Brain microvascular endothelial cell (primary cell): ENCODE measurements around the gene STMN3.

ENCODE experiments used
- DNase-seq: peaks from one replicate; pipeline ENCODE4 v3.0.0-alpha.2; 2020
- H3K27ac ChIP-seq: fragments of 250-450 bp; sonication (Bioruptor Pico); 2 replicates; pipeline ENCODE4 v1.5.1; 2020; ENCODE audit warnings: mild to moderate bottlenecking, moderate library complexity
- H3K27me3 ChIP-seq: fragments of 250-450 bp; sonication (Bioruptor Pico); replicated peaks from 2 replicates; pipeline ENCODE4 v1.5.1; 2020; ENCODE audit warnings: mild to moderate bottlenecking
- H3K36me3 ChIP-seq: fragments of 250-450 bp; sonication (Bioruptor Pico); replicated peaks from 2 replicates; pipeline ENCODE4 v1.5.1; 2020; ENCODE audit warnings: mild to moderate bottlenecking
- H3K4me3 ChIP-seq: 2 replicates; pipeline ENCODE4 v1.5.1; 2011; ENCODE audit warnings: low read depth, mild to moderate bottlenecking, control low read depth, low read length, moderate library complexity
- in situ Hi-C: cut with HindIII; loops from 2 replicates; pipeline ENCODE4 v1.10.0; 2017; ENCODE audit warnings: low sequenced_read_pairs, low pct_ligation_motif_present
- TF ChIP-seq, protein P1 (sequence below): IDR thresholded peaks from 2 replicates; pipeline ENCODE4 v1.5.1; 2011; ENCODE audit warnings: low read depth, mild to moderate bottlenecking, moderate library complexity, low read length, control low read depth, inconsistent platforms; ENCODE audit errors: missing control alignments

STMN3 gene

GRCh38 chr20:63686094-63686491 lies 32.9 kb upstream of the STMN3 start:
- DNase-seq, result no peak
- TF ChIP-seq, protein P1, sequence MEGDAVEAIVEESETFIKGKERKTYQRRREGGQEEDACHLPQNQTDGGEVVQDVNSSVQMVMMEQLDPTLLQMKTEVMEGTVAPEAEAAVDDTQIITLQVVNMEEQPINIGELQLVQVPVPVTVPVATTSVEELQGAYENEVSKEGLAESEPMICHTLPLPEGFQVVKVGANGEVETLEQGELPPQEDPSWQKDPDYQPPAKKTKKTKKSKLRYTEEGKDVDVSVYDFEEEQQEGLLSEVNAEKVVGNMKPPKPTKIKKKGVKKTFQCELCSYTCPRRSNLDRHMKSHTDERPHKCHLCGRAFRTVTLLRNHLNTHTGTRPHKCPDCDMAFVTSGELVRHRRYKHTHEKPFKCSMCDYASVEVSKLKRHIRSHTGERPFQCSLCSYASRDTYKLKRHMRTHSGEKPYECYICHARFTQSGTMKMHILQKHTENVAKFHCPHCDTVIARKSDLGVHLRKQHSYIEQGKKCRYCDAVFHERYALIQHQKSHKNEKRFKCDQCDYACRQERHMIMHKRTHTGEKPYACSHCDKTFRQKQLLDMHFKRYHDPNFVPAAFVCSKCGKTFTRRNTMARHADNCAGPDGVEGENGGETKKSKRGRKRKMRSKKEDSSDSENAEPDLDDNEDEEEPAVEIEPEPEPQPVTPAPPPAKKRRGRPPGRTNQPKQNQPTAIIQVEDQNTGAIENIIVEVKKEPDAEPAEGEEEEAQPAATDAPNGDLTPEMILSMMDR, result no peak
- Histone ChIP-seq H3K27me3 (no peaks in the 10 kb centered on the region), H3K4me3 (no peak overlapping the region), H3K36me3 (no peaks in the 10 kb centered on the region), H3K27ac (peak overlapping the region; percentile 54)
- in situ Hi-C loops, result loop anchor here (25.0 kb wide), 1 partner anchor 99 kb away; no protein-coding TSS in a partner anchor

DNA sequence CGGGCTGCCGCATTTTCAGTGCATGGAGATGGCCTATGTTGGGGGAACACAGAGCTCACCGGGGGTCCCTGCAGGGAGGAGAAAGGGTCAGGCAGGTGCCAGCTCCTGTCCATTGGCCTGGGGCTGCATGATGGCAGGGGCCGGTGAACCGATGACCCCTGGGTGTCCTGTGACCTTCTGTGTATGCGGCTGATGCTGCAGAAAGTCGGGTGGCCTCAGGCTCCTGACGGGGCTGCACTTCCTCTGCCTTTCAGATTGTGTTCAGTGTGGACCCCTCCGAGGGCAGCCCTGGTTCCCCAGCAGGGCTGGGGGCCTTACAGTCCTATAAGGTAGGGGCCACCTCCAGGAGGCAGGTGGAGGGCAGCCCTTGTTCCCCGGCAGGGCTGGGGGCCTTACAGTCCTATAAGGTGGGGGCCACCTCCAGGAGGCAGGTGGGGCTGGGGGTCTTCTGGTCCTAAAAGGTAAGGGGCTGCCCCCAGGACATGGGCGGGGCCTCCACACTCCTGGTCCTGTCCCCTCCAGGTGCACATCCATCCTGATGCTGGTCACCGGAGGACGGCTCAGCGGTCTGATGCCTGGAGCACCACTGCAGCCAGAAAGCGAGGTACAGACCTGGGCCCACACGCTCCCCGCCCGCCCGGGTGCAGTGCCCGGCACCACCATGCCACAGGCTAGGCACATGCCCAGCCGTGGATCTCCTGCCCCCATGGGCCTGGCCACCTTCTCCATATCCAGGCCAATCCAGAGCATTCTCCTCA lies 32.2 kb upstream of the STMN3 start:
- DNase-seq, result no peak
- in situ Hi-C loops, result loop anchor here (25.0 kb wide), 1 partner anchor 98 kb away; no protein-coding TSS in a partner anchor
- TF ChIP-seq, protein P1, result no peak
- Histone ChIP-seq H3K27ac (peak overlapping the region; percentile 54), H3K4me3 (no peak overlapping the region), H3K27me3 (no peaks in the 10 kb centered on the region), H3K36me3 (no peaks in the 10 kb centered on the region)

DNA sequence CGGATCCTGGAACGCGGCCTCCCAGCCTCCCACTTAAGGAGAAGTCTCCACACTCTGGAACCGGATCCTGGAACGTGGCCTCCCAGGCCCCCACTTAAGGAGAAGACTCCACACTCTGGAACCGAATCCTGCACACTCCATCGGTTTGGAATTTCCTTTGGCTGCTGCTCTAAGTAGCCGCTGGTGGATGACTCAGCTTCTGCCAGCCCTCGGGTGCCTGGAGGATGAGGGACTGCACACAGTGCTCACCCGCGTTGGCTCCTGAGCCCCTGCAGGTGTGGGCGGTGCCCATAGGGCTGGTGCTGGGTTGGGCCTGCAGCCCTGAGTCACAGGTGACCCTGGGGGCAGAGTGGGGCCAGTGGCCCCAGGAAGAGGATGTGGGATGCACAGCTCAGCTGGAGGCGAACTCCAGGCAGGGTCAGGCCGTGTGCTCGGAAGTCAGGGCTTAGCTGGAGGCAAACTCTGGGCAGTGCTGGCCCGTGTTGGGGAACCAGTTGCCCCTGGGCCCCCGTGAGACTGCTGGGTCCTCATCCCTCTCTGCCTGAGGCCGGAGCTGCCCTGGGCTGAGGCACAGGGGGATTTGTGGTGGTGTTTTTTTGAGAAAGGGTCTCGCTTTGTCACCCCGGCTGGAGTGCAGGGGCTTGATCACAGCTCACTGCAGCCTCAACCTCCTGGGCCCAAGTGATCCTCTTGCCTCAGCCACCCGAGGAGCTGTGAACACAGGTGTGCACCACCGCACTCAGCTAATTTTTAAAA lies 29.3 kb upstream of the STMN3 start:
- Histone ChIP-seq H3K36me3 (no peaks in the 10 kb centered on the region), H3K27ac (peak overlapping the region; percentile 55)
- DNase-seq, result peak; percentile 94

GRCh38 chr20:63681609-63682142 lies 28.5 kb upstream of the STMN3 start:
- DNase-seq, result no peak
- Histone ChIP-seq H3K27ac (peak overlapping the region; percentile 27), H3K27me3 (no peaks in the 10 kb centered on the region), H3K4me3 (no peak overlapping the region), H3K36me3 (no peaks in the 10 kb centered on the region)
- TF ChIP-seq, protein P1, result no peak
- in situ Hi-C loops, result loop anchor here (25.0 kb wide), 1 partner anchor 94 kb away; no protein-coding TSS in a partner anchor

More for the DNA sequence above, 29.3 kb upstream of the STMN3 start:
- Histone ChIP-seq H3K27me3 (no peaks in the 10 kb centered on the region), H3K4me3 (no peak overlapping the region)
- TF ChIP-seq, protein P1, result no peak
- in situ Hi-C loops, result loop anchor here (25.0 kb wide), 1 partner anchor 95 kb away; no protein-coding TSS in a partner anchor

GRCh38 chr20:63680857-63681608 lies 27.8 kb upstream of the STMN3 start:
- Histone ChIP-seq H3K36me3 (peaks cover 4% of the 10 kb centered on the region), H3K27me3 (no peaks in the 10 kb centered on the region), H3K27ac (no peak overlapping the region), H3K4me3 (no peak overlapping the region)
- TF ChIP-seq, protein P1, result no peak
- in situ Hi-C loops, result loop anchor here (25.0 kb wide), 1 partner anchor 94 kb away; no protein-coding TSS in a partner anchor
- no peak for DNase-seq
